Lower lobe of right lung (tissue), 2 donors: ENCODE results near the gene DCLRE1B. TPM values are rescaled to one million over a fixed set of nuclear protein-coding genes. Genes with fewer than 3 reads are reported as not detected.

Experiments
- ATAC-seq, 2 donors: fragments of 200-7000 bp; cut with Tn5 transposase; one replicate each; pipeline ENCODE4 v1.9.1; 2020 to 2022; ENCODE audit warnings: mild to moderate bottlenecking in 2 of 2, moderate library complexity in 2 of 2
- DNase-seq: peaks from one replicate; pipeline ENCODE4 v3.0.0-alpha.2; 2020
- H3K27ac ChIP-seq: fragments of 200-600 bp; one replicate; pipeline ENCODE4 v1.8.0; 2022
- H3K27me3 ChIP-seq: fragments of 200-600 bp; one replicate; pipeline ENCODE4 v1.8.0; 2022; ENCODE audit warnings: low read depth
- H3K36me3 ChIP-seq: fragments of 200-600 bp; one replicate; pipeline ENCODE4 v1.8.0; 2022; ENCODE audit warnings: mild to moderate bottlenecking
- H3K4me1 ChIP-seq: fragments of 200-600 bp; one replicate; pipeline ENCODE4 v1.8.0; 2022
- H3K4me3 ChIP-seq: fragments of 200-600 bp; one replicate; pipeline ENCODE4 v1.8.0; 2022; ENCODE audit warnings: mild to moderate bottlenecking
- H3K9me3 ChIP-seq: fragments of 200-600 bp; one replicate; pipeline ENCODE4 v1.8.0; 2022
- intact Hi-C: fragments of 100-400 bp; cut with DNase I; formaldehyde crosslinking; loops from one replicate; pipeline ENCODE4 v1.11.0; 2022
- total RNA-seq: library from RNA; stranded (reverse); fragmentation: NEBNext Ultra II Directional; extraction: Animal tissue kit (Norgen Biotek cat#: 25700); gene quantifications from one replicate; pipeline ENCODE4 v1.2.1, GENCODE V29; 2021
- TF ChIP-seq, protein P1 (sequence below): fragments of 200-600 bp; IDR thresholded peaks from one replicate; pipeline ENCODE4 v1.8.0; 2022; ENCODE audit warnings: antibody characterized with exemption, mild to moderate bottlenecking
- donor health status: DM: no; HTN: yes; CAD: no; lungs with severe emphysema.

Gene DCLRE1B
- total RNA-seq, 1 donor from 2014 or later, result 8.3 TPM

DNA sequence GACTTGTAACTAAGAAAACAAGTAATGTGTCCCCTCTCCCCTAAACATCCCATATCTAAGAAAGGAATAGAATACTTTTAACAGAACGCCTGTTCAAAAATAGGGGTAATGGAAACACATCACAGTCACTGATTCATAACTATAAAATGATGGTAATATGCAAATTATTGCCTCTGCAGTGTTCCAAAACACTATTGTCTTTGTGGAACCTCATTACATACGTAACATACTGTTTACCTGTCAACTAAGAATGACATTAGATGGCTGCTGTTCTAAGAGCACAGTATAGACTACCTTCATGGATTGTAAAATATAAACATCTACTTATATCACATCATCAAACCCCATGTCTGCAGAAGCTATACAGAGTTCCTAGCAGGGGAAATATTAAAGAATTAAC lies 14.3 kb upstream of the DCLRE1B start:
- Histone ChIP-seq H3K4me3 (no peak overlapping the region), H3K27ac (no peak overlapping the region), H3K36me3 (peaks cover 15% of the 10 kb centered on the region), H3K9me3 (no peaks in the 10 kb centered on the region), H3K27me3 (no peaks in the 10 kb centered on the region), H3K4me1 (no peaks in the 10 kb centered on the region)
- TF ChIP-seq, protein P1, sequence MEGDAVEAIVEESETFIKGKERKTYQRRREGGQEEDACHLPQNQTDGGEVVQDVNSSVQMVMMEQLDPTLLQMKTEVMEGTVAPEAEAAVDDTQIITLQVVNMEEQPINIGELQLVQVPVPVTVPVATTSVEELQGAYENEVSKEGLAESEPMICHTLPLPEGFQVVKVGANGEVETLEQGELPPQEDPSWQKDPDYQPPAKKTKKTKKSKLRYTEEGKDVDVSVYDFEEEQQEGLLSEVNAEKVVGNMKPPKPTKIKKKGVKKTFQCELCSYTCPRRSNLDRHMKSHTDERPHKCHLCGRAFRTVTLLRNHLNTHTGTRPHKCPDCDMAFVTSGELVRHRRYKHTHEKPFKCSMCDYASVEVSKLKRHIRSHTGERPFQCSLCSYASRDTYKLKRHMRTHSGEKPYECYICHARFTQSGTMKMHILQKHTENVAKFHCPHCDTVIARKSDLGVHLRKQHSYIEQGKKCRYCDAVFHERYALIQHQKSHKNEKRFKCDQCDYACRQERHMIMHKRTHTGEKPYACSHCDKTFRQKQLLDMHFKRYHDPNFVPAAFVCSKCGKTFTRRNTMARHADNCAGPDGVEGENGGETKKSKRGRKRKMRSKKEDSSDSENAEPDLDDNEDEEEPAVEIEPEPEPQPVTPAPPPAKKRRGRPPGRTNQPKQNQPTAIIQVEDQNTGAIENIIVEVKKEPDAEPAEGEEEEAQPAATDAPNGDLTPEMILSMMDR, result no peak
- ATAC-seq (no peak), DNase-seq (no peak)
- intact Hi-C loops, result no loop called here

DNA sequence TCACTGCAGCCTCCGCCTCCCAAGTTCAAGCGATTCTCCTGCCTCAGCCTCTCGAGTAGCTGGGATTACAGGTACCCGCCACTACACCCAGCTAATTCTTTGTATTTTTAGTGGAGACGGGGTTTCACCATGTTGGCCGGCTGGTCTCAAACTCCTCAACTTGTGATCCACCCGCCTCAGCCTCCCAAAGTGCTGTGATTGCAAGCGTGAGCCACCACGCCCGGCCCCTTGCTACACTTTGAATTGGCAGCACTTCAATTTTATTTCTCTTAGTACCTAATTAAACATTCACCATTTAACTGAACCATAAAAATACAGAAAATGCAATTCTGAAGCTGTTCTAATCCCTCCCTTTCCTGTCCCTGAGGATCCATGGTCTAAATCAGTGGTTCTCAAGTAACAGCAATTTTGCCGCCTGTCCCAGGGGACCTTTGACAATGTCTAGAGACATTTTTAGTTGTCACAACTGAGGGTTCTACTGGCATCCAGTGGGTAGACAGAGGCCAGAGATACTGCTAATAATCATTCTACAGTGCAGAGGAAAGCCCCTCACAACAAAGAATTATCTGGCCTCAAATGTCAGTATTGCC lies 13.4 kb upstream of the DCLRE1B start:
- H3K36me3 ChIP-seq, result peaks cover 24% of the 10 kb centered on the region
- no peaks in the 10 kb centered on the region for H3K4me1 ChIP-seq
- no peaks in the 10 kb centered on the region for H3K27me3 ChIP-seq
- H3K4me3 ChIP-seq, result no peak overlapping the region
- H3K9me3 ChIP-seq, result no peaks in the 10 kb centered on the region
- DNase-seq (no peak), ATAC-seq (no peak)
- TF ChIP-seq, protein P1, result no peak
- intact Hi-C loops, result no loop called here
- no peak overlapping the region for H3K27ac ChIP-seq

GRCh38 chr1:113893267-113893666 lies 11.9 kb upstream of the DCLRE1B start:
- H3K4me3 ChIP-seq, result no peak overlapping the region
- no peak overlapping the region for H3K27ac ChIP-seq
- H3K36me3 ChIP-seq, result peaks cover 39% of the 10 kb centered on the region
- H3K9me3 ChIP-seq, result no peaks in the 10 kb centered on the region
- H3K4me1 ChIP-seq, result peaks cover 2% of the 10 kb centered on the region
- intact Hi-C loops, result no loop called here
- TF ChIP-seq, protein P1, result no peak
- no peaks in the 10 kb centered on the region for H3K27me3 ChIP-seq
- DNase-seq (no peak), ATAC-seq (no peak)

DNA sequence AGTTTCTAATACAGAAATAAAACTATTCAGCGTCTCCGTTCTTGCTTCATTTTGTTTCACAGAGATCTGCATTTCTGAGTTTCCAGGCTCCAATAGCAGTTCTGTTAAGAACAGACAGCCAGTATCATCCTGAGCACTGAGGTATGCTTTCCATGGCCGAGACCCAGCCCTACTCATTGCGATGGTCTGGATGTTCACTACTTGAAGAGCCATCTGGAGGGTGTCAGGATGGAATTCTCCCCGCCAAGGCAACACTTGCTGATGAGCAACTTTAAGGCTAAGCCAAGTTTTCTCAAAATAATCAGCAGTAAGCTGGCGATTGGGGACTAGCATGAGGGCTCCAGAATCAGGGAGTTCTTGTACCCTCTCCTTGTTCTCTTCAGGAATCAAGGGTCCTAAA lies 10.0 kb upstream of the DCLRE1B start:
- DNase-seq, result no peak
- peaks cover 10% of the 10 kb centered on the region for H3K4me1 ChIP-seq
- intact Hi-C loops, result no loop called here
- H3K36me3 ChIP-seq, result peaks cover 58% of the 10 kb centered on the region
- ATAC-seq, result no peak
- TF ChIP-seq, protein P1, result no peak
- no peaks in the 10 kb centered on the region for H3K27me3 ChIP-seq
- no peak overlapping the region for H3K4me3 ChIP-seq
- H3K27ac ChIP-seq, result no peak overlapping the region
- H3K9me3 ChIP-seq, result no peaks in the 10 kb centered on the region

DNA sequence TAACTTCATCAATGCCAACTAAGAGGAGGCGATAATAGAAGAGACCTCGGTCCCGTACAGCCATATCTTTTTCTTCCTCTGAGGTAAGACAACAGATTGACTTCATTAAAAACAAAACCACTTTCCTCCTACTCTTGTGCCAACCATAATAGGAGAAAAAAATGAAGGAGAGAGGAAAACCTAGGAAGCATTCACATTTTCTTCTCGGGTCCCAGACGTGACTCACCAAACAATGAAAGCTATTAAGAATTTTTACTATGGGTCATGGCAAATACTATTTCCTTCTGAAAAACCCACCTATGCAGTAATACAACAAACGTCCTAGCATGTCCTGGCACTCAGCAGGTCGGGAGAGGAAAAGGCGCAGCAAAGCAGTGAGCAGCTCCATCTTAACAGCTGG lies 9.2 kb upstream of the DCLRE1B start:
- H3K36me3 ChIP-seq, result peaks cover 66% of the 10 kb centered on the region

More for the DNA sequence above, 9.2 kb upstream of the DCLRE1B start:
- no peak overlapping the region for H3K27ac ChIP-seq
- DNase-seq (no peak), ATAC-seq (no peak)
- H3K27me3 ChIP-seq, result no peaks in the 10 kb centered on the region
- no peak overlapping the region for H3K4me3 ChIP-seq
- no peaks in the 10 kb centered on the region for H3K9me3 ChIP-seq
- peaks cover 10% of the 10 kb centered on the region for H3K4me1 ChIP-seq
- TF ChIP-seq, protein P1, result no peak
- intact Hi-C loops, result no loop called here
